Tibial nerve (tissue), 4 donors: ENCODE data around the gene RNF222.

Source experiments
- EP300 ChIP-seq, 2 donors: sonication (generic); formaldehyde crosslinking; IDR thresholded peaks; one replicate each; pipeline ENCODE4 v1.6.1; 2017; ENCODE audit warnings: antibody characterized with exemption in 2 of 2, mild to moderate bottlenecking in 1 of 2
- POLR2A ChIP-seq, 2 donors: fragments of 450-650 bp; IDR thresholded peaks; one replicate each; pipeline ENCODE4 v1.6.1; 2017; ENCODE audit warnings: antibody characterized with exemption in 2 of 2, mild to moderate bottlenecking in 2 of 2, moderate library complexity in 2 of 2
- TF ChIP-seq, protein P1 (sequence below), 5 experiments: fragments of 200-600 bp in 3 of 5; fragments of 450-650 bp in 2 of 5; sonication (generic) in 3 of 5; IDR thresholded peaks; one replicate each; pipeline ENCODE4 v1.5.1; 2016 to 2019; ENCODE audit warnings: antibody characterized with exemption in 5 of 5, mild to moderate bottlenecking in 3 of 5, moderate library complexity in 2 of 5

DNA sequence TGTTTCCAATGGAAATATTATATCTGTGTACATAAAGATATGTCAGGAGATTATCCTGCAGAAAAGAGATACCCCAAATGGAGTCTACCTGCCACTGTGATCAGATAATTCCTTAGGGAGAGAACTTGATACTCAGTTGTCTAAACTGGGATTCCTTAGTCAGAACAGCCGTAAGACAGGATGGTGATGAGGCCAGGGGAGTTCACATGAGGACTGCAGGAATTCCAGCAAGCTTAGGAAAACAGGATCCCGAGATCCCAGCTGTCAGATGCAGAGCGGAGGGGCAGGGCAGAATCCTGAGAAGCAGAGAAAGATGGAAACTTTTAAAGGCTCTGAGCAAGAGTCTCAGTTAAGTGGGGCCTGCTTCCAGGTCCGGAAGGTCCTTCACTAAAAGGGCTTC lies 25.8 kb downstream of the RNF222 start:
- TF ChIP-seq POLR2A (IDR thresholded peaks at IDR 0.05) (no peak), EP300 (IDR thresholded peaks at IDR 0.05) (no peak)
- TF ChIP-seq, protein P1, sequence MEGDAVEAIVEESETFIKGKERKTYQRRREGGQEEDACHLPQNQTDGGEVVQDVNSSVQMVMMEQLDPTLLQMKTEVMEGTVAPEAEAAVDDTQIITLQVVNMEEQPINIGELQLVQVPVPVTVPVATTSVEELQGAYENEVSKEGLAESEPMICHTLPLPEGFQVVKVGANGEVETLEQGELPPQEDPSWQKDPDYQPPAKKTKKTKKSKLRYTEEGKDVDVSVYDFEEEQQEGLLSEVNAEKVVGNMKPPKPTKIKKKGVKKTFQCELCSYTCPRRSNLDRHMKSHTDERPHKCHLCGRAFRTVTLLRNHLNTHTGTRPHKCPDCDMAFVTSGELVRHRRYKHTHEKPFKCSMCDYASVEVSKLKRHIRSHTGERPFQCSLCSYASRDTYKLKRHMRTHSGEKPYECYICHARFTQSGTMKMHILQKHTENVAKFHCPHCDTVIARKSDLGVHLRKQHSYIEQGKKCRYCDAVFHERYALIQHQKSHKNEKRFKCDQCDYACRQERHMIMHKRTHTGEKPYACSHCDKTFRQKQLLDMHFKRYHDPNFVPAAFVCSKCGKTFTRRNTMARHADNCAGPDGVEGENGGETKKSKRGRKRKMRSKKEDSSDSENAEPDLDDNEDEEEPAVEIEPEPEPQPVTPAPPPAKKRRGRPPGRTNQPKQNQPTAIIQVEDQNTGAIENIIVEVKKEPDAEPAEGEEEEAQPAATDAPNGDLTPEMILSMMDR (IDR thresholded peaks at IDR 0.05), result no peak
